ENCODE data around the gene RAB15.

RAB15 gene

GRCh38 chr14:64937821-64938193 lies 34.3 kb downstream of the RAB15 start:
- no peak for TF ChIP-seq CTCF (IDR thresholded peaks at IDR 0.05; ENCODE audit: control extremely low read depth, extremely low read depth, low read depth, missing control alignments)
- DNase-seq (ENCODE audit: extremely low spot score), result no peak
- ChIA-PET POLR2A (no interaction called here), CTCF (interaction anchor here (1.2 to 2.8 kb wide), 5 partner anchors 14 to 57 kb away, joined by 3 to 8 read pairs (median 3); no protein-coding TSS in a partner anchor)

- no peak for DNase-seq (ENCODE audit: extremely low spot score)
- no peak for TF ChIP-seq CTCF (IDR thresholded peaks at IDR 0.05; ENCODE audit: control extremely low read depth, extremely low read depth, low read depth, missing control alignments)
- CTCF ChIA-PET, result interaction anchor here (0.8 to 2.8 kb wide), 13 partner anchors 9 to 56 kb away, joined by 3 to 10 read pairs (median 4); partner anchors contain the start of gene FNTB
- POLR2A ChIA-PET, result interaction anchor here (0.6 kb wide), 1 partner anchor 176 kb away, joined by 6 read pairs; no protein-coding TSS in a partner anchor
These were observed 34.8 kb downstream of the RAB15 start for GRCh38 chr14:64937171-64937820.

- POLR2A ChIA-PET, result interaction anchor here (0.5 kb wide), 1 partner anchor 418 kb away, joined by 3 read pairs; no protein-coding TSS in a partner anchor
- TF ChIP-seq CTCF (IDR thresholded peaks at IDR 0.05; ENCODE audit: control extremely low read depth, extremely low read depth, low read depth, missing control alignments), result no peak
- DNase-seq (ENCODE audit: extremely low spot score), result no peak
- CTCF ChIA-PET, result interaction anchor here (0.7 to 2.8 kb wide), 8 partner anchors 13 to 116 kb away, joined by 3 to 7 read pairs (median 3); partner anchors contain the start of gene FNTB
These were observed 36.6 kb downstream of the RAB15 start for GRCh38 chr14:64935508-64935907.

- no peak for DNase-seq (ENCODE audit: extremely low spot score)
- ChIA-PET POLR2A (no interaction called here), CTCF (interaction anchor here (1.0 kb wide), 1 partner anchor 10 kb away, joined by 3 read pairs; no protein-coding TSS in a partner anchor)
- TF ChIP-seq CTCF (IDR thresholded peaks at IDR 0.05; ENCODE audit: control extremely low read depth, extremely low read depth, low read depth, missing control alignments), result no peak
These were observed 37.7 kb downstream of the RAB15 start for GRCh38 chr14:64934338-64934929.

- ChIA-PET CTCF (interaction anchor here (1.2 kb wide), 2 partner anchors 9 to 39 kb away, joined by 3 to 4 read pairs; no protein-coding TSS in a partner anchor), POLR2A (no interaction called here)
- no peak for TF ChIP-seq CTCF (IDR thresholded peaks at IDR 0.05; ENCODE audit: control extremely low read depth, extremely low read depth, low read depth, missing control alignments)
- DNase-seq (ENCODE audit: extremely low spot score), result no peak
These were observed 39.9 kb downstream of the RAB15 start for GRCh38 chr14:64932231-64932630.

GRCh38 chr14:64931123-64931522 lies 41.0 kb downstream of the RAB15 start:
- TF ChIP-seq CTCF (IDR thresholded peaks at IDR 0.05; ENCODE audit: control extremely low read depth, extremely low read depth, low read depth, missing control alignments), result no peak
- CTCF ChIA-PET, result interaction anchor here (1.2 kb wide), 2 partner anchors 11 to 40 kb away, joined by 3 to 4 read pairs; no protein-coding TSS in a partner anchor
- no peak for DNase-seq (ENCODE audit: extremely low spot score)
- POLR2A ChIA-PET, result no interaction called here

Measured in GM10248 (cell line).